Astrocyte (in vitro differentiated cells and primary cell): ENCODE measurements around the gene MYO7B. TPM values are rescaled to one million over a fixed set of nuclear protein-coding genes. Genes with fewer than 3 reads are reported as not detected.
A peak's percentile ranks its signal among the peaks of the same experiment; 100 is the strongest.
"Not testable (repeated sequence)": the region's sequence is repeated elsewhere in the genome, so short reads cannot be mapped to it uniquely, and the experiment has no call there.

Source experiments
- DNase-seq: peaks from one replicate; pipeline ENCODE4 v3.0.0-alpha.2; 2010; ENCODE audit warnings: low read depth
- FAIRE-seq: peaks from 2 replicates; lab custom pipeline; 2011; peaks lifted over from hg19 to GRCh38; lab: Jason Lieb, UNC
- H2AFZ ChIP-seq: 2 replicates; pipeline ENCODE4 v1.6.0; 2012; ENCODE audit warnings: low read depth, low read length, inconsistent platforms
- H3K27ac ChIP-seq: 2 replicates; pipeline ENCODE4 v1.5.1; 2011; ENCODE audit warnings: low read depth, low read length, inconsistent platforms
- H3K27me3 ChIP-seq: 2 replicates; pipeline ENCODE4 v1.6.0; 2011; ENCODE audit warnings: low read length, inconsistent platforms; ENCODE audit not compliant: insufficient read depth
- H3K36me3 ChIP-seq: 2 replicates; pipeline ENCODE4 v1.5.1; 2011; ENCODE audit warnings: low read length, inconsistent platforms; ENCODE audit not compliant: insufficient read depth
- H3K4me1 ChIP-seq: 2 replicates; pipeline ENCODE4 v1.5.1; 2011; ENCODE audit warnings: low read length, inconsistent platforms; ENCODE audit not compliant: insufficient read depth
- H3K4me2 ChIP-seq: 2 replicates; pipeline ENCODE4 v1.6.0; 2012; ENCODE audit warnings: low read length, inconsistent platforms
- H3K4me3 ChIP-seq: 2 replicates; pipeline ENCODE4 v1.5.1; 2011; ENCODE audit warnings: low read depth, mild to moderate bottlenecking, low read length, inconsistent platforms; ENCODE audit not compliant: insufficient read depth
- H3K79me2 ChIP-seq: 2 replicates; pipeline ENCODE4 v1.6.0; 2012; ENCODE audit warnings: mild to moderate bottlenecking, low read length, inconsistent platforms; ENCODE audit not compliant: insufficient read depth
- H3K9ac ChIP-seq: 2 replicates; pipeline ENCODE4 v1.6.0; 2012; ENCODE audit warnings: mild to moderate bottlenecking, low read length, inconsistent platforms
- H3K9me3 ChIP-seq: 2 replicates; pipeline ENCODE4 v1.5.1; 2012; ENCODE audit warnings: low read depth, mild to moderate bottlenecking, low read length, inconsistent platforms; ENCODE audit not compliant: insufficient read depth
- H4K20me1 ChIP-seq: 2 replicates; pipeline ENCODE4 v1.6.0; 2012; ENCODE audit warnings: low read length, inconsistent platforms; ENCODE audit not compliant: insufficient read depth
- H3K27ac Mint-ChIP-seq: one replicate; pipeline ENCODE4 v1.8.0; 2021; ENCODE audit warnings: mild to moderate bottlenecking, mixed read lengths; ENCODE audit not compliant: unreplicated experiment
- H3K27me3 Mint-ChIP-seq: one replicate; pipeline ENCODE4 v1.8.0; 2021; ENCODE audit warnings: low read depth, mixed read lengths; ENCODE audit not compliant: unreplicated experiment
- H3K36me3 Mint-ChIP-seq: one replicate; pipeline ENCODE4 v1.8.0; 2021; ENCODE audit warnings: low read depth, mixed read lengths; ENCODE audit not compliant: unreplicated experiment
- H3K4me1 Mint-ChIP-seq: one replicate; pipeline ENCODE4 v1.8.0; 2021; ENCODE audit warnings: low read depth, mixed read lengths; ENCODE audit not compliant: unreplicated experiment
- H3K4me3 Mint-ChIP-seq: one replicate; pipeline ENCODE4 v1.8.0; 2021; ENCODE audit warnings: mild to moderate bottlenecking, moderate library complexity, mixed read lengths; ENCODE audit not compliant: unreplicated experiment
- H3K9me3 Mint-ChIP-seq: one replicate; pipeline ENCODE4 v1.8.0; 2021; ENCODE audit warnings: mild to moderate bottlenecking, mixed read lengths; ENCODE audit not compliant: unreplicated experiment
- CTCF ChIP-seq: IDR thresholded peaks from 2 replicates; pipeline ENCODE4 v1.5.1; 2011; ENCODE audit warnings: low read depth, mild to moderate bottlenecking, inconsistent platforms, low read length, moderate library complexity; ENCODE audit not compliant: insufficient read depth
- EZH2 ChIP-seq: IDR thresholded peaks from 2 replicates; pipeline ENCODE4 v1.6.1; 2012; ENCODE audit warnings: mild to moderate bottlenecking, low read length, inconsistent platforms; ENCODE audit not compliant: insufficient read depth
- total RNA-seq: library from RNA; stranded (reverse); gene quantifications from 2 replicates; pipeline ENCODE4 v1.2.1, GENCODE V29; 2021

MYO7B gene
- total RNA-seq, 1 donor from 2014 or later, result 0.77 TPM

DNA sequence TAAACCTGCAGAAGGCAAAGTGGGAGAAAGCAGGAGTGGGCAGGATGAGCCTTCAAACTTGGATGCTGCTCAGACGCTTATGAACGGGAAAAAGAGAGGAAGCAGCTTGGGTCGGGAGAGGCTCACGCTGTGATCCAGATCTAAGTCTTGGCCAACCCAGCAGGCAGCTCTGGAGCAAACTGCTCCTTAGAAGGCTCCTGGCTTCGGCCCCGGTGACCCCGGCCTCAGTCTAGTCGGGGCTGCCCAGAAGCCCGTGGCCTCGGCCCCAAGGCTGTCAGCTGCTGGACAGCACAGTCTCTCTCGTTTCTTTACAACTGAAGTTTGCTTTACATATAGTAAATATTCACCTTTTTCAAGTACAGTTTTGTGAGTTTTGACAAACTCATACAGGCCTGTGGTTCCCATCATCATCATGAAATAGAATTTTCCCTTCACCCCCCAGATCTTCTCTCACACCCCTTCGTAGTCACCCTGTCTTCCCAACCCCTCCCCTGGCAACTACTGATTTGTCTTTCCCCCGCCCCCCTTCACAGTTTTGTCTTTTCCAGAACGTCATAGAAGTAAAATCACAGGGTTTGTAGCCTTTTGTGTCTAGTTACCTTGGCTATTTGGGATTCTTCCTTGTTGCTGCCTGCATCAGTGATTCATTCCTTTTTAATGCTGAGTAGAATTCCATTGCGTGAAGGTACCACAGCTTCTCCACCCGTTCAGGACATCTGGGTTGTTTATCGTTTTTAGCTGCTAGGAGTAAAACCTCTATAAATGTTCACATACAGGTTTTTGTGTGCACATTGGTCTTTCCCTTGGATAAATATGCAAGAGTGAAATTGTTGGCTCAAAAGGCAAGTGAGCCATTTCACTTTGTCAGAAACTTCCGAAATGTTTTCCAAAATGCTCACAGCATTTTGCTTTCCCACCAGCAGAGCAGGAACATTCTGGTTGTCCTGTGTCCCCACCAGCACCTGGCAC is 35.1 kb downstream of the MYO7B start:
- DNase-seq (peak; percentile 63), FAIRE-seq (peak; percentile 70)
- peaks cover 17% of the 10 kb centered on the region for H3K4me1 ChIP-seq
- H3K4me3 ChIP-seq, result no peak overlapping the region
- Mint-ChIP-seq H3K4me1 (peaks cover 11% of the 10 kb centered on the region), H3K4me3 (no peak overlapping the region), H3K36me3 (no peaks in the 10 kb centered on the region), H3K27ac (peak overlapping the region; percentile 50), H3K9me3 (no peaks in the 10 kb centered on the region), H3K27me3 (peaks cover 25% of the 10 kb centered on the region)
- H3K27me3 ChIP-seq, result no peaks in the 10 kb centered on the region
- H3K36me3 ChIP-seq, result no peaks in the 10 kb centered on the region
- peak overlapping the region; percentile 20 for H3K4me2 ChIP-seq
- H3K27ac ChIP-seq, result no peak overlapping the region
- H3K79me2 ChIP-seq, result no peaks in the 10 kb centered on the region
- no peak overlapping the region for H2AFZ ChIP-seq
- no peaks in the 10 kb centered on the region for H3K9me3 ChIP-seq
- no peaks in the 10 kb centered on the region for H4K20me1 ChIP-seq
- no peak overlapping the region for H3K9ac ChIP-seq
- TF ChIP-seq EZH2, result no peak
- no peak for TF ChIP-seq CTCF

DNA sequence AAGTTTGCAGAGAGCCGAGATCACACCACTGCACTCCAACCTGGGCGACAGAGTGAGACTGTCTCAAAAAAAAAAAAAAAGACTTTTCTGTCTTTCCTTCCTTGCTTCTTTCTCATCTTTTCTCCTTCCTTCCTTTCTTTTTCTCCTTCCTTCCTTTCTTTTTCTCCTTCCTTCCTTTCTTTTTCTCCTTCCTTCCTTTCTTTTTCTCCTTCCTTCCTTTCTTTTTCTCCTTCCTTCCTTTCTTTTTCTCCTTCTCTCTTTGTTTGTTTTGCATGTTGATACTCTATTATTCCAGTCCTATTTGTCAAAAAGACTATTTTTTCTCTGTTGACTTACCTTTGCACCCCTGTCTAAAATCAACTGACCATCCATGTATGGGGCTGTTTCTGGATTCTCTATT is 36.9 kb downstream of the MYO7B start:
- H3K4me2 ChIP-seq, H3K9ac ChIP-seq, H3K27ac ChIP-seq, H3K36me3 ChIP-seq, H3K27ac Mint-ChIP-seq, H4K20me1 ChIP-seq, H3K4me3 Mint-ChIP-seq, H3K9me3 Mint-ChIP-seq, H3K36me3 Mint-ChIP-seq, H3K27me3 ChIP-seq, H3K79me2 ChIP-seq, H3K9me3 ChIP-seq, H2AFZ ChIP-seq, DNase-seq, H3K4me3 ChIP-seq, FAIRE-seq: not testable (repeated sequence)
- H3K4me1 ChIP-seq, result peaks cover 23% of the 10 kb centered on the region
- peaks cover 21% of the 10 kb centered on the region for H3K27me3 Mint-ChIP-seq
- H3K4me1 Mint-ChIP-seq, result peaks cover 14% of the 10 kb centered on the region

GRCh38 chr2:127572841-127573240 is 37.4 kb downstream of the MYO7B start:
- no peaks in the 10 kb centered on the region for H3K9me3 Mint-ChIP-seq
- H3K27ac ChIP-seq, result no peak overlapping the region
- no peaks in the 10 kb centered on the region for H4K20me1 ChIP-seq
- H3K4me3 Mint-ChIP-seq, result no peak overlapping the region
- FAIRE-seq (no peak), DNase-seq (no peak)
- H3K27me3 Mint-ChIP-seq, result peaks cover 16% of the 10 kb centered on the region
- H3K36me3 Mint-ChIP-seq, result no peaks in the 10 kb centered on the region
- no peak overlapping the region for H2AFZ ChIP-seq
- H3K27me3 ChIP-seq, result no peaks in the 10 kb centered on the region
- H3K9ac ChIP-seq, result no peak overlapping the region
- H3K9me3 ChIP-seq, result no peaks in the 10 kb centered on the region
- no peaks in the 10 kb centered on the region for H3K36me3 ChIP-seq
- H3K79me2 ChIP-seq, result no peaks in the 10 kb centered on the region
- H3K4me3 ChIP-seq, result no peak overlapping the region
- H3K4me1 Mint-ChIP-seq, result peaks cover 14% of the 10 kb centered on the region
- peaks cover 23% of the 10 kb centered on the region for H3K4me1 ChIP-seq
- no peak overlapping the region for H3K27ac Mint-ChIP-seq
- no peak for TF ChIP-seq EZH2
- no peak for TF ChIP-seq CTCF
- H3K4me2 ChIP-seq, result no peak overlapping the region
